NCI-H524 treated with DMSO at 0.1 percent for 48 hours (cell line): ENCODE measurements around the gene FOXC1.

Experiments used
- DNase-seq: peaks from one replicate; lab custom pipeline; 2025; lab: John Stamatoyannopoulos, UW

Gene FOXC1

GRCh38 chr6:1624058-1624850, 14.5 kb downstream of the FOXC1 start:
- no peak for DNase-seq

- DNase-seq, result no peak
Observed at GRCh38 chr6:1624851-1625781, 15.4 kb downstream of the FOXC1 start.

GRCh38 chr6:1625794-1626435, 16.2 kb downstream of the FOXC1 start:
- no peak for DNase-seq

GRCh38 chr6:1626481-1626880, 16.8 kb downstream of the FOXC1 start:
- DNase-seq, result no peak

- DNase-seq, result no peak
Observed at GRCh38 chr6:1627827-1628560, 18.3 kb downstream of the FOXC1 start.

- no peak for DNase-seq
Observed at GRCh38 chr6:1629316-1629715, 19.6 kb downstream of the FOXC1 start.

GRCh38 chr6:1630212-1630770, 20.6 kb downstream of the FOXC1 start:
- DNase-seq, result no peak

GRCh38 chr6:1630771-1631217, 21.1 kb downstream of the FOXC1 start:
- peak; percentile 34 for DNase-seq

- DNase-seq, result no peak
Observed at GRCh38 chr6:1631251-1631650, 21.5 kb downstream of the FOXC1 start.

GRCh38 chr6:1633366-1634021, 23.8 kb downstream of the FOXC1 start:
- no peak for DNase-seq

- no peak for DNase-seq
Observed at GRCh38 chr6:1634081-1634480, 24.4 kb downstream of the FOXC1 start.

GRCh38 chr6:1635305-1636010, 25.7 kb downstream of the FOXC1 start:
- DNase-seq, result no peak

- no peak for DNase-seq
Observed at GRCh38 chr6:1636272-1636825, 26.6 kb downstream of the FOXC1 start.

GRCh38 chr6:1636971-1637871, 27.5 kb downstream of the FOXC1 start:
- DNase-seq, result peak; percentile 25

GRCh38 chr6:1639430-1639829, 29.7 kb downstream of the FOXC1 start:
- DNase-seq, result no peak

GRCh38 chr6:1640476-1640875, 30.8 kb downstream of the FOXC1 start:
- no peak for DNase-seq

GRCh38 chr6:1641343-1641885, 31.7 kb downstream of the FOXC1 start:
- DNase-seq, result no peak

GRCh38 chr6:1643111-1643510, 33.4 kb downstream of the FOXC1 start:
- DNase-seq, result no peak
